GM10266 (cell line): ENCODE measurements around the gene SLC9A4.

Experiments
- DNase-seq: peaks from one replicate; pipeline ENCODE4 v3.0.0; 2012; ENCODE audit errors: extremely low spot score
- CTCF ChIP-seq: IDR thresholded peaks from 2 replicates; pipeline ENCODE4 v1.5.1; 2012; ENCODE audit warnings: mild to moderate bottlenecking, low read depth; ENCODE audit not compliant: control insufficient read depth, insufficient read depth; ENCODE audit errors: missing control alignments

The SLC9A4 gene

GRCh38 chr2:102520009-102520408 lies 47.0 kb downstream of the SLC9A4 start:
- TF ChIP-seq CTCF, result peak; percentile 65
- DNase-seq, result peak; percentile 39

GRCh38 chr2:102520801-102521200 lies 47.8 kb downstream of the SLC9A4 start:
- TF ChIP-seq CTCF, result no peak
- no peak for DNase-seq

- no peak for DNase-seq
- TF ChIP-seq CTCF, result no peak
These were observed 49.1 kb downstream of the SLC9A4 start for GRCh38 chr2:102522162-102522561.

- no peak for TF ChIP-seq CTCF
- no peak for DNase-seq
These were observed 49.9 kb downstream of the SLC9A4 start for GRCh38 chr2:102522890-102523289.

GRCh38 chr2:102523651-102524050 lies 50.6 kb downstream of the SLC9A4 start:
- no peak for TF ChIP-seq CTCF
- DNase-seq, result no peak

- DNase-seq, result no peak
- TF ChIP-seq CTCF, result no peak
These were observed 54.1 kb downstream of the SLC9A4 start for GRCh38 chr2:102527086-102527485.

GRCh38 chr2:102538491-102538890 lies 65.5 kb downstream of the SLC9A4 start:
- TF ChIP-seq CTCF, result no peak
- no peak for DNase-seq
